Endothelial cell of umbilical vein (primary cell): ENCODE measurements around the gene TAGLN. TPM values are rescaled to one million over a fixed set of nuclear protein-coding genes. Genes with fewer than 3 reads are reported as not detected.
A peak's percentile ranks its signal among the peaks of the same experiment; 100 is the strongest.

Experiments
- BruUV-seq: library from RNA; stranded (reverse); fragments of 400-500 nt; replicated peaks from 2 replicates; lab custom pipeline; 2021; lab: Mats Ljungman, UMichigan
- CTCF ChIA-PET: fragments of 300-600, 350-600 bp; sonication (Branson Sonifier 250); formaldehyde crosslinking; loops from one replicate; lab custom pipeline; 2021; ENCODE audit warnings: antibody characterized with exemption, inconsistent platforms; lab: Charles Lee
- POLR2A ChIA-PET: fragments of 300-600, 350-600 bp; sonication (Branson Sonifier 250); formaldehyde crosslinking; loops from one replicate; lab custom pipeline; 2021; ENCODE audit warnings: antibody characterized with exemption, inconsistent platforms; lab: Charles Lee
- DNase-seq: peaks from one replicate; pipeline ENCODE4 v3.0.0-alpha.2; 2011; ENCODE audit warnings: low read depth, low spot score
- FAIRE-seq: peaks from 2 replicates; lab custom pipeline; 2011; peaks lifted over from hg19 to GRCh38; lab: Jason Lieb, UNC
- H2AFZ ChIP-seq: 2 replicates; pipeline ENCODE4 v1.6.0; 2012; ENCODE audit warnings: low read depth, low read length, control low read depth, inconsistent platforms
- H3K27ac ChIP-seq: 2 replicates; pipeline ENCODE4 v1.5.1; 2011; ENCODE audit warnings: low read depth, mild to moderate bottlenecking, control low read depth, low read length, moderate library complexity; ENCODE audit not compliant: insufficient read depth
- H3K27me3 ChIP-seq, 2 experiments: 2 replicates each; pipeline versions ENCODE4 v1.6.0 to v1.6.1; 2011; ENCODE audit warnings: low read length in 2 of 2, mixed read lengths in 1 of 2; ENCODE audit not compliant: control insufficient read depth in 2 of 2, insufficient read depth in 2 of 2
- H3K36me3 ChIP-seq, 2 experiments: 2 replicates in 1 of 2; 3 replicates in 1 of 2; pipeline ENCODE4 v1.5.1; 2011; ENCODE audit warnings: low read length in 2 of 2, mild to moderate bottlenecking in 1 of 2, moderate library complexity in 1 of 2; ENCODE audit not compliant: control insufficient read depth in 2 of 2, insufficient read depth in 2 of 2; ENCODE audit errors: extremely low read depth in 1 of 2
- H3K4me1 ChIP-seq: 3 replicates; pipeline ENCODE4 v1.5.1; 2011; ENCODE audit warnings: mild to moderate bottlenecking, low read length; ENCODE audit not compliant: control insufficient read depth, insufficient read depth; ENCODE audit errors: extremely low read depth
- H3K4me2 ChIP-seq: 2 replicates; pipeline ENCODE4 v1.6.1; 2011; ENCODE audit warnings: low read length, control low read depth, mixed read lengths; ENCODE audit not compliant: insufficient read depth
- H3K4me3 ChIP-seq, 3 experiments: fragments of 200-600 bp in 1 of 3; sonication (generic), shearing (Covaris generic) in 1 of 3; replicated peaks in 1 of 3; 2 replicates each; pipeline ENCODE4 v1.5.1; 2011 to 2016; ENCODE audit warnings: control low read depth in 3 of 3, low read length in 3 of 3, mild to moderate bottlenecking in 2 of 3, inconsistent platforms in 1 of 3, low read depth in 1 of 3, moderate library complexity in 1 of 3; ENCODE audit not compliant: insufficient read depth in 1 of 3
- H3K79me2 ChIP-seq: 2 replicates; pipeline ENCODE4 v1.6.0; 2012; ENCODE audit warnings: low read length, inconsistent platforms; ENCODE audit not compliant: control insufficient read depth, insufficient read depth
- H3K9ac ChIP-seq: replicated peaks from 2 replicates; pipeline ENCODE3; 2011; ENCODE audit warnings: low read length, control low read depth; ENCODE audit not compliant: insufficient read depth; ENCODE audit errors: extremely low read depth
- H3K9me1 ChIP-seq: replicated peaks from 3 replicates; pipeline ENCODE4 v1.6.0; 2011; ENCODE audit warnings: mild to moderate bottlenecking, low read length; ENCODE audit not compliant: control insufficient read depth, insufficient read depth; ENCODE audit errors: extremely low read depth
- H3K9me3 ChIP-seq: replicated peaks from 2 replicates; pipeline ENCODE4 v1.5.1; 2012; ENCODE audit warnings: low read length, inconsistent platforms; ENCODE audit not compliant: control insufficient read depth, insufficient read depth
- H4K20me1 ChIP-seq: replicated peaks from 2 replicates; pipeline ENCODE3; 2011; ENCODE audit warnings: mild to moderate bottlenecking, low read length; ENCODE audit not compliant: control insufficient read depth, insufficient read depth; ENCODE audit errors: extremely low read depth
- CTCF ChIP-seq, 2 donors: IDR thresholded peaks; 1 replicate in 1 of 2; 2 replicates in 1 of 2; pipeline ENCODE4 v1.5.1; 2011; ENCODE audit warnings: low read length in 2 of 2, mild to moderate bottlenecking in 2 of 2, moderate library complexity in 2 of 2, control low read depth in 1 of 2, inconsistent platforms in 1 of 2, low read depth in 1 of 2; ENCODE audit not compliant: insufficient read depth in 1 of 2; ENCODE audit errors: extremely low read depth in 1 of 2
- EZH2 ChIP-seq: IDR thresholded peaks from 2 replicates; pipeline ENCODE4 v1.6.1; 2012; ENCODE audit warnings: borderline replicate concordance, low read depth, mild to moderate bottlenecking, moderate library complexity, low read length, inconsistent platforms; ENCODE audit not compliant: severe bottlenecking
- FOS ChIP-seq: IDR thresholded peaks from 2 replicates; pipeline ENCODE4 v1.6.1; 2011; ENCODE audit warnings: mild to moderate bottlenecking, low read length, moderate library complexity, borderline replicate concordance; ENCODE audit not compliant: insufficient read depth
- GATA2 ChIP-seq: IDR thresholded peaks from 2 replicates; pipeline ENCODE4 v1.7.0; 2011; ENCODE audit warnings: low read depth, mild to moderate bottlenecking, moderate library complexity, mixed read lengths, low read length; ENCODE audit not compliant: insufficient read length, insufficient read depth
- JUN ChIP-seq: IDR thresholded peaks from 2 replicates; pipeline ENCODE4 v1.6.1; 2011; ENCODE audit warnings: borderline replicate concordance, low read depth; ENCODE audit not compliant: insufficient read length, insufficient read depth
- MAX ChIP-seq: IDR thresholded peaks from 2 replicates; pipeline ENCODE4 v1.6.1; 2011; ENCODE audit not compliant: insufficient read depth, insufficient read length
- MYC ChIP-seq: IDR thresholded peaks from one replicate; pipeline ENCODE4 v1.6.1; 2011; ENCODE audit warnings: mild to moderate bottlenecking, low read depth, low read length
- POLR2A ChIP-seq: IDR thresholded peaks from 2 replicates; pipeline ENCODE4 v1.6.1; 2012; ENCODE audit warnings: low read depth, mild to moderate bottlenecking, control low read depth, low read length
- dilution Hi-C: fragments of 300-500 bp; cut with MboI; formaldehyde crosslinking; loops from one replicate; pipeline ENCODE4 v1.15.0; 2019; ENCODE audit warnings: low sequenced_read_pairs; ENCODE audit not compliant: extremely low pct_ligation_motif_present
- intact Hi-C: fragments of 100-400 bp; cut with micrococcal nuclease; formaldehyde crosslinking; loops from one replicate; pipeline ENCODE4 v1.10.0; 2022
- polyA plus RNA-seq, 4 experiments: library from polyadenylated mRNA; depleted of rRNA in 3 of 4; stranded (reverse) in 3 of 4; unstranded in 1 of 4; fragments of >200 nt; gene quantifications; 2 replicates each; pipeline versions ENCODE4 v1.2.1 to v1.2.3, GENCODE V29; 2011 to 2012; ENCODE audit warnings: missing spikeins in 1 of 4
- total RNA-seq: library from RNA; stranded (reverse); gene quantifications from 2 replicates; pipeline ENCODE4 v1.2.3, GENCODE V29; 2021

The TAGLN gene
- total and polyA plus RNA-seq, 2 donors (not counting 3 experiments of a cell fraction or from before 2014, with no cell fraction given): 20.8 to 113 TPM

- Histone ChIP-seq H3K36me3 (peaks cover 0 to 12% of the 10 kb centered on the region in 2 experiments), H3K4me3 (peak overlapping the region; percentile 35 to 82 (median 78)), H3K27ac (peak overlapping the region; percentile 0), H3K4me2 (peak overlapping the region; percentile 84), H3K4me1 (peaks cover 20% of the 10 kb centered on the region), H3K9ac (peak overlapping the region; percentile 64), H3K9me3 (no peaks in the 10 kb centered on the region), H3K27me3 (no peaks in the 10 kb centered on the region), H3K79me2 (peaks cover 19% of the 10 kb centered on the region), H4K20me1 (no peaks in the 10 kb centered on the region), H3K9me1 (no peaks in the 10 kb centered on the region), H2AFZ (peak overlapping the region; percentile 17)
- intact Hi-C loops: loop anchor here (1.0 to 10.0 kb wide), 3 partner anchors 83 to 582 kb away; partner anchors contain the start of gene BACE1
- no peak for FAIRE-seq
- dilution Hi-C loops: no loop called here
- ChIA-PET POLR2A (no interaction called here), CTCF (interaction anchor here (0.7 to 3.6 kb wide), 5 partner anchors 11 to 89 kb away, joined by 3 to 24 read pairs (median 8); partner anchors contain the start of genes BACE1, PAFAH1B2 and SIDT2)
- peak; percentile 16 for DNase-seq
- BruUV-seq: no TSS peak
- no peak for TF ChIP-seq MYC
- no peak for TF ChIP-seq GATA2
- no peak for TF ChIP-seq MAX
- no peak for TF ChIP-seq EZH2
- no peak for TF ChIP-seq JUN
- TF ChIP-seq FOS: no peak
- TF ChIP-seq CTCF (IDR thresholded peaks at IDR 0.05; ENCODE audit: extremely low read depth in 1 of 2, insufficient read depth in 1 of 2, low read depth in 1 of 2, low read length in 2 of 2): no peak
- TF ChIP-seq POLR2A: no peak
These were observed 33.8 kb downstream of the TAGLN start for GRCh38 chr11:117232911-117233409.
